ENCODE data around the gene SF3A1.
A peak's percentile ranks its signal among the peaks of the same experiment; 100 is the strongest.

Gene SF3A1

GRCh38 chr22:30397656-30398635 is 41.3 kb upstream of the SF3A1 start:
- WGBS, 2 donors (ENCODE audit: extremely low coverage in 2 of 2, insufficient read length in 2 of 2, insufficient replicate concordance in 1 of 2) = no CpG with 5 or more reads among the region's 11 CpGs
- Histone ChIP-seq H3K18ac (ENCODE audit: low read length) (peak overlapping the region; percentile 67), H2BK12ac (ENCODE audit: low read length) (no peak overlapping the region), H2BK15ac (ENCODE audit: low read length) (no peak overlapping the region), H2AFZ (ENCODE audit: low read length) (peak overlapping the region; percentile 98), H3K4ac (ENCODE audit: low read length) (no peak overlapping the region), H3K4me3 (ENCODE audit: low read length in 2 of 2) (peak overlapping the region; percentile 64 to 84), H3K9me3 (replicated peaks in 1 of 2; ENCODE audit: control insufficient read depth in 2 of 2, insufficient read depth in 1 of 2, low read depth in 1 of 2, low read length in 2 of 2) (no peaks in the 10 kb centered on the region), H3K23ac (ENCODE audit: low read depth, low read length, poor library complexity) (no peak overlapping the region), H3K4me1 (ENCODE audit: control insufficient read depth in 2 of 2, insufficient read depth in 1 of 2, low read depth in 1 of 2, low read length in 2 of 2) (peaks cover 19 to 25% of the 10 kb centered on the region in 2 donors), H3K4me2 (ENCODE audit: insufficient read depth, low read length, poor library complexity, severe bottlenecking) (peak overlapping the region; percentile 87), H3K36me3 (replicated peaks in 1 of 2; ENCODE audit: control insufficient read depth in 2 of 2, insufficient read depth in 2 of 2, low read length in 2 of 2) (no peaks in the 10 kb centered on the region), H2BK5ac (ENCODE audit: low read length) (no peak overlapping the region), H2AK5ac (ENCODE audit: low read depth, low read length) (peak overlapping the region; percentile 56), H3K27me3 (ENCODE audit: control insufficient read depth in 3 of 3, insufficient read depth in 3 of 3, low read depth in 1 of 3, low read length in 3 of 3) (peaks cover 0 to 22% (median 10%) of the 10 kb centered on the region in 3 experiments), H2BK120ac (ENCODE audit: low read depth, low read length) (no peak overlapping the region), H3K79me1 (ENCODE audit: low read depth, low read length) (no peaks in the 10 kb centered on the region), H3K27ac (replicated peaks; ENCODE audit: low read length) (no peak overlapping the region), H4K8ac (ENCODE audit: low read depth, low read length) (no peak overlapping the region), H3K14ac (ENCODE audit: low read length) (no peak overlapping the region), H4K91ac (ENCODE audit: low read depth, low read length, poor library complexity) (no peak overlapping the region), H3K9ac (ENCODE audit: low read depth, low read length, poor library complexity) (no peak overlapping the region)
- no peak for DNase-seq (ENCODE audit: low spot score)

DNA sequence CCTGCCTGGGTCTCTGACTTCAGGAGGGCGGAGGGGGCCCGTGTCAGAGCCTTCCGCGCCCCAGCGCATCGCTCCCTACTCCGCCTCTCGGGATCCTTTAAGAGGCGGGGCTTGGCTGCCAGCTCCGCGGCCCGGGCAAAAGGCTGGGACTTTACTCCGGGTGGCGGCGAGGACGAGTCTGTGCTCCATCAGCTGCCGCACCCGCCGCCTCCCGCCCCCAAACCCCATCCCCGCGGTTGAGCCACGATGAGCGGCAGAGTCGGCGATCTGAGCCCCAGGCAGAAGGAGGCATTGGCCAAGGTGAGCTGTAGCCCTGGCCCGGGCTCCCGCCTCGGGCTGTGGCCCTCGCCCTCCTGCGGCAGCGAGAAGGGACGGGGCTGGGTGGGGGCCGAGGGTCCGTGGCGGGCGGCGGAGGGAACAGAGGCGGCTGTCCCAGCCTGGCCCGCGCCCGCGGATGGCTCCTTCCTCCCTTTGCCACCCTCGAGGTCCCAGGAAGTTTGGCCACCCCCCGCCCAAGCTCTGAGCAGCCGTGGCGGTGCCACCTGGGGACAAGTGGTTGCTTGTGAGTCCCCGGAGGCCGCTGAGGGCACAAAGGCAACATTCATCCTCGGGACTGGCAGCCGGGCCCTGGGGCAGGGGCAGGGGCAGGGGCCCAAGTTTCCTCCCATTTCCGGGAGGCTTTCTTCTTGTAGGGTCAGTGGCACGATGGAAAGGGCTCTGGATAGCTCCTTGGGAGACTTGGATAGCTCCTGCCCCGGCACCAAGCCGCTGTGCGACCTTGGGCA is 40.4 kb upstream of the SF3A1 start, which contains the start of gene SEC14L2:
Gene SEC14L2, plus strand, starts transcription at position 148 of the 785 bp plus-strand sequence. Its CDS starts 99 bp downstream, at position 247.
- peak within 1 kb of the TSS; percentile 19 for H4K91ac ChIP-seq (ENCODE audit: low read depth, low read length, poor library complexity)
- peaks cover 23 to 28% of the 10 kb centered on the region in 2 donors for H3K4me1 ChIP-seq (ENCODE audit: control insufficient read depth in 2 of 2, insufficient read depth in 1 of 2, low read depth in 1 of 2, low read length in 2 of 2)
- H2BK5ac ChIP-seq (ENCODE audit: low read length) = no peak within 1 kb of the TSS
- no peak within 1 kb of the TSS for H2BK12ac ChIP-seq (ENCODE audit: low read length)
- no peaks in the 10 kb centered on the region for H3K79me1 ChIP-seq (ENCODE audit: low read depth, low read length)
- H3K23ac ChIP-seq (ENCODE audit: low read depth, low read length, poor library complexity) = no peak within 1 kb of the TSS
- peak within 1 kb of the TSS; percentile 91 for H3K18ac ChIP-seq (ENCODE audit: low read length)
- H2AFZ ChIP-seq (ENCODE audit: low read length) = peak within 1 kb of the TSS; percentile 98
- H2AK5ac ChIP-seq (ENCODE audit: low read depth, low read length) = peak within 1 kb of the TSS; percentile 34
- no peak for DNase-seq (ENCODE audit: low spot score)
- H2BK120ac ChIP-seq (ENCODE audit: low read depth, low read length) = no peak within 1 kb of the TSS
- H3K36me3 ChIP-seq (replicated peaks in 1 of 2; ENCODE audit: control insufficient read depth in 2 of 2, insufficient read depth in 2 of 2, low read length in 2 of 2) = no peaks in the 10 kb centered on the region
- no CpG with 5 or more reads among the region's 56 CpGs for whole genome bisulfite sequencing, 2 donors (ENCODE audit: extremely low coverage in 2 of 2, insufficient read length in 2 of 2, insufficient replicate concordance in 1 of 2)
- H3K27ac ChIP-seq (replicated peaks; ENCODE audit: low read length) = no peak within 1 kb of the TSS
- no peaks in the 10 kb centered on the region for H3K9me3 ChIP-seq (replicated peaks in 1 of 2; ENCODE audit: control insufficient read depth in 2 of 2, insufficient read depth in 1 of 2, low read depth in 1 of 2, low read length in 2 of 2)
- H2BK15ac ChIP-seq (ENCODE audit: low read length) = peak within 1 kb of the TSS; percentile 27
- H3K27me3 ChIP-seq (ENCODE audit: control insufficient read depth in 3 of 3, insufficient read depth in 3 of 3, low read depth in 1 of 3, low read length in 3 of 3) = peaks cover 0 to 22% (median 10%) of the 10 kb centered on the region in 3 experiments
- H3K14ac ChIP-seq (ENCODE audit: low read length) = no peak within 1 kb of the TSS
- H3K4me3 ChIP-seq (ENCODE audit: low read length in 2 of 2) = peak within 1 kb of the TSS; percentile 64 to 84
- H4K8ac ChIP-seq (ENCODE audit: low read depth, low read length) = no peak within 1 kb of the TSS
- H3K4me2 ChIP-seq (ENCODE audit: insufficient read depth, low read length, poor library complexity, severe bottlenecking) = peak within 1 kb of the TSS; percentile 87
- H3K4ac ChIP-seq (ENCODE audit: low read length) = no peak within 1 kb of the TSS
- H3K9ac ChIP-seq (ENCODE audit: low read depth, low read length, poor library complexity) = peak within 1 kb of the TSS; percentile 89

- Histone ChIP-seq H4K8ac (ENCODE audit: low read depth, low read length) (no peak overlapping the region), H3K4me3 (ENCODE audit: low read length in 2 of 2) (no peak overlapping the region), H3K27ac (replicated peaks; ENCODE audit: low read length) (no peak overlapping the region), H3K4me1 (ENCODE audit: control insufficient read depth in 2 of 2, insufficient read depth in 1 of 2, low read depth in 1 of 2, low read length in 2 of 2) (peaks cover 22 to 28% of the 10 kb centered on the region in 2 donors), H3K18ac (ENCODE audit: low read length) (peak overlapping the region; percentile 3), H3K23ac (ENCODE audit: low read depth, low read length, poor library complexity) (no peak overlapping the region), H3K36me3 (replicated peaks in 1 of 2; ENCODE audit: control insufficient read depth in 2 of 2, insufficient read depth in 2 of 2, low read length in 2 of 2) (no peaks in the 10 kb centered on the region), H3K14ac (ENCODE audit: low read length) (no peak overlapping the region), H3K9me3 (replicated peaks in 1 of 2; ENCODE audit: control insufficient read depth in 2 of 2, insufficient read depth in 1 of 2, low read depth in 1 of 2, low read length in 2 of 2) (peaks cover 5% of the 10 kb centered on the region in 2 donors), H2AK5ac (ENCODE audit: low read depth, low read length) (peak overlapping the region; percentile 88), H2BK5ac (ENCODE audit: low read length) (no peak overlapping the region), H2BK120ac (ENCODE audit: low read depth, low read length) (no peak overlapping the region), H3K4me2 (ENCODE audit: insufficient read depth, low read length, poor library complexity, severe bottlenecking) (no peak overlapping the region), H3K27me3 (ENCODE audit: control insufficient read depth in 3 of 3, insufficient read depth in 3 of 3, low read depth in 1 of 3, low read length in 3 of 3) (peaks cover 0 to 22% (median 10%) of the 10 kb centered on the region in 3 experiments), H3K9ac (ENCODE audit: low read depth, low read length, poor library complexity) (no peak overlapping the region), H3K79me1 (ENCODE audit: low read depth, low read length) (no peaks in the 10 kb centered on the region), H3K4ac (ENCODE audit: low read length) (no peak overlapping the region), H2AFZ (ENCODE audit: low read length) (no peak overlapping the region), H4K91ac (ENCODE audit: low read depth, low read length, poor library complexity) (peak overlapping the region; percentile 85), H2BK12ac (ENCODE audit: low read length) (no peak overlapping the region), H2BK15ac (ENCODE audit: low read length) (peak overlapping the region; percentile 11)
- no CpG with 5 or more reads among the region's 3 CpGs for WGBS, 2 donors (ENCODE audit: extremely low coverage in 2 of 2, insufficient read length in 2 of 2, insufficient replicate concordance in 1 of 2)
- no peak for DNase-seq (ENCODE audit: low spot score)
These were observed 37.2 kb upstream of the SF3A1 start for GRCh38 chr22:30393885-30394284.

Data from neuronal stem cell (in vitro differentiated cells).